Fibroblast of upper back skin (primary cell): ENCODE results near the gene ANKS1B.
A peak's percentile ranks its signal among the peaks of the same experiment; 100 is the strongest.

Experiments
- DNase-seq: peaks from one replicate; pipeline ENCODE4 v3.0.0-alpha.2; 2013

Gene ANKS1B

DNA sequence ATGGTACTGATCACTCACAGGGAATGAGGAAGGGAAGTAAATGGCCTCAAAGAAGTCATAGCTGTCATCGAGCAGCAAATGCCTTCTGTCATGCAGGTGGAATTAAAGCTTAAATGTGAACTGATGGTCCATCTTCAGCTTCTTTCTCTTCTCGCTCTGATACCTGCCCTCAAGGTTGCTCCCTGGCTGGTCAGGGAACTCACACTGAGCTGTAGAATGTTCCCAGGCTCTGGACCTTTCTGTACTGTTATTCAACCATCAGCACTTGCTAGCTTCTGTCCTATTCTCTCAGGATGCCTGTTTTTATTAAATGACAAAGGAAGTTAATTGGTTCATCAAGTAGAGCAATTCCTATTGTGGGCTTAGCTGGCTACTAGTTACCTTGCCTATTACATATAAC, 875.8 kb downstream of the ANKS1B start:
- no peak for DNase-seq

DNA sequence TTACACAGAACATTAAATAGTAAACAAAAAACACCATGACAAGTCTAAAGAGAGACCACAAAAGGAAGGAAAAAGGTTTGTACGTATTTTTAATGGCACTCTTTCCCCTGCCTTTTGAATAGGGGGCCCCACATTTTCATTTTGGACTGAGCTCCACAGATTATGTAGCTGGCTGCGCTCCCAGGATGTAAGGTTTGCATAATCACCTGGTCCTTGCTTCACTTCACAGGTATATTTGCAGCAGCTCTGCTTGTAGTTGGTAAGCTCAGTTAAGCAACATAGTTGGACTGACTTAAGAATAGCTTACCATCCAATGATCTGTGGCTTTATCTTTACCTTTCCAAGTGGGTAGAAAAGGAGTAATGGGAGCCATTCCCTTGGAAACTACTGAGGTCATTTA, 885.0 kb downstream of the ANKS1B start:
- no peak for DNase-seq

DNA sequence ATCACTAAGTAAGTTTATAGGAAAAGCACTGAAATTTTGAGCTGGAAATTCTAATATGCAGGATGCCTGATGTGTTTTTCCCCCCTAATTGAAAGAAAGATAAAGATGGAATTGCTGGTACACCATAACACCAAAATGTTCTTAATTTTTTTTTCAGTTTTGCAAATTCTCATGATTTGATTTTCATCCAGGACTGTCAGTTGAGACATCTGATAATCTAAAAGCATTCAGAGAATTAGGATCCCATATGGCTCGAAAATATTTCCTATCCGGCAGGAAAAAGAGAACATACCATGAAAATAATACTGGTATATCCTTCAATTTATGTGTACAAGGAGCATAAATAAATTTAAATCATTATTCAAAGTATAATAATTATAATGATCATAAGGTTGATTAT, 887.6 kb downstream of the ANKS1B start:
- no peak for DNase-seq

DNA sequence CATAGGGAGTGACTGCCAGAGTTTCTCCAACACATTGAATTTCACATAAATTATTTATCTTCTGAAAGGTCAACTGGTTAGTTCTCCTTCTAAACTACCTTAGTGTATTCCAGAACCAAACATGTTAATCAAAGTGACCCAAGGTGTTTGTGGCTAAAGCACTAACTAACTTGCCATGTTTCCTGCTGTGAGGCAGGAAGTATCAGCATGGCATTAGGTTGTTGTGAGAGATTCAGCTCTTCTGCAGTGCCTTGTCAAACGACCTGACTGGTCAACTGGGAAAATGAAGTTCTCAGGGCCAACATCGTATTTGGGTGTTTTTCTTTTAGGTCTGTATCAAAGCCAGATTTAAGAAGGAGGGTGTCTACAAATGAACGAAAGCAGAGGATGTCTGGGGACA, 891.6 kb downstream of the ANKS1B start:
- no peak for DNase-seq

DNA sequence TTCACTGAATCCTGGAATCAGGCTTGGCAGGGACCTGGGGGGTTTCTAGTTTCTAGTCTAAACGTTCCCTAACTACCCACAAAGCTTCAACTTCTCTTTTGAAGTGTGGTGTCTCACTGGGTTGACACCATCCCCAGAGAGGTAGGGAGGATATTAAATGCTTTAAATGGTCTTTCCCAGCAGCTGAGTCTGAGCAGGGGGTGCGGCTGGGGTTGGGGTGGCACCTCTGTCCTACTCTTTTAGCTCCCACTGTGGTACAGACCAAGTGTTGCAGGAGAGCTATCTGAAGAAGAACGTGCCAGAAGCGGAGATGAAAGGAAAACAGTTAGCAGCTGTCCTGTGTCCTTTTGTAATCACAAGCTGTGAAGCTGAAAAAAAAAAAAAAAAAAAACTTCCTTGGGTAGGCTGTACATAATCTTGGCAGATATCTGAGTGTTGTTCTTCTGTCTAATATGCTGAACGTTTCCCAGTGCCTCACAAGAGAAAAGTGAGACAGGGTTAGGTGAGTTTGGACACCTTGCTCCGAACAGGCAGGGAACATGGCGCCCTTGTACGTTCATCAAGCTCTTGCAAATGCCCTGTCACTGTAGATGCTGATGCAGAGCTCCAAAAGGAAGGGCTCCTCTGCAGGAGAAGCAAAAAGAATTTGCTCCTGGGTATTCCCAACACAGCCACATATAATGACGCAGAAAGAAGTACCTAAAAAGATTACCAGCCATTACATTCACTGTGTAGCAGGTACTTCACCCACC, 892.5 kb downstream of the ANKS1B start:
- no peak for DNase-seq

DNA sequence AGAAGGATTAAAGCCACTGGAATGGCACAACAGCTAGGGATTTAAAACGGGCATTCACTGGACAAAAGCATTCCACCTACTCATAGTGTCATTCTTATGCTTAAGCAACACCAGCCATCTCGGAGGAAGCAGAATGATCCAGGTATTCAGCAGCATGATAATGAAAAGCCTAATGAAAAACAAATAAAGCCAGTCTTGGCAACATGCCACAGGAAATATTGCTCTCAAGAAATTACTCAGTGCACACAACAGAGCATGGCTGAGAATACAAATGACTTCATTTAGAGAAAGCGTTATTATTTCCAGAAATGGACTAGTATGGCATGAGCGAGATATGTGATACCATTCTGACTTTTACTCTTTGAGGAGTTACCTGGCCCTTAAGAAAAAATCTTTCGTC, 897.5 kb downstream of the ANKS1B start:
- no peak for DNase-seq

DNA sequence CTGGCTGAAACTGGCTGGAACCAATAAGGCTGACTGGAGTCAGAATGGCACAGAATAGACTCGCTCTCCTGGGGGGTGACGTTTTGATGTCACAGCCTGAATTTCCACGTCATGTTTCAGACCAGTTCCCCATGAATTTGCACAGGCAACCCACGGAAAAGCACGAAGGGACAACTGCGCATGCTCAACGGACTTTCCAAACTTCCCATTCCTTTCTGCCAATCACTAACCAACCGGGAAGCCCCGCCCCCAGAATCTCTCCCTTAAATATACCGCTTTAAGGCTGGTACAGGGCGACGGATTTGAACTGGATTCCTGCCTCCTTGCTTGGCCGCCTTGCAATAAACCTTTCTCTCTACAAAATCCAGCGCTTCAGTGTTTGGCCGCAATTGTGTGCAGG, 904.9 kb downstream of the ANKS1B start:
- DNase-seq, result no peak

DNA sequence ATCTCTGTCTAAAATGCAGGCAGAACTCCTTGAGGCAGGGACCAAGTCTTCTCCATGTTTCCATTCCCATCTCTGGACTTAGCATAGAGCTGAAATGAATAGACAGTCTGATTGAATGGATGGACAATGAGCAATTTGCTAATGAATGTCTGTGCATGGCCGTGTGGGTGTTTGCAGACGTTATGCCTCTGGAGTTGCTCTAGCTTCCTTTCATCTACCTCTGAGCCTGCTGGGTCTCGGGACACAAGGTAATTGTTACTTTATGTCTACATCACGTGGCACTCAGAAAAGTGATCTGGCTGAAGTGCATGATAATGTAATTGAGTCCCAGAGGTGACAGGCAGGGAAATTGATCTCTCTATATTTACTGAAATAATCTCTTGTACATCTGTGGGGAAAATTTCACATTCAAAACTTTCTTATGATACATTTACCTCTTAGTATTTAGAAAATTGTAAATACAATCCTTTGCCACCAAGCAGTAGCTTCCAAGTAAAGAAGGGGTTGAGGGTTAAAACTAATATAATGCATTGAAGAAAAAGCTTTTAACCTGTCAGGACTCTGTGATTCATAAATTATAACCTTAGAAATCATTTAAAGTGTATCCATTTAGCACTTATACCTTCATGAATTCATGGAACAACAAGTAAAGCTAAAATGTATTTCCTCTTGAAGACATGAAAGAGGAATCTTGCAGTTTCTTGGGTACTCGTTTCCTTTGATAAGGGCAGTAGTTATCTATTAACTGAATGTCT, 915.6 kb downstream of the ANKS1B start:
- DNase-seq, result no peak

DNA sequence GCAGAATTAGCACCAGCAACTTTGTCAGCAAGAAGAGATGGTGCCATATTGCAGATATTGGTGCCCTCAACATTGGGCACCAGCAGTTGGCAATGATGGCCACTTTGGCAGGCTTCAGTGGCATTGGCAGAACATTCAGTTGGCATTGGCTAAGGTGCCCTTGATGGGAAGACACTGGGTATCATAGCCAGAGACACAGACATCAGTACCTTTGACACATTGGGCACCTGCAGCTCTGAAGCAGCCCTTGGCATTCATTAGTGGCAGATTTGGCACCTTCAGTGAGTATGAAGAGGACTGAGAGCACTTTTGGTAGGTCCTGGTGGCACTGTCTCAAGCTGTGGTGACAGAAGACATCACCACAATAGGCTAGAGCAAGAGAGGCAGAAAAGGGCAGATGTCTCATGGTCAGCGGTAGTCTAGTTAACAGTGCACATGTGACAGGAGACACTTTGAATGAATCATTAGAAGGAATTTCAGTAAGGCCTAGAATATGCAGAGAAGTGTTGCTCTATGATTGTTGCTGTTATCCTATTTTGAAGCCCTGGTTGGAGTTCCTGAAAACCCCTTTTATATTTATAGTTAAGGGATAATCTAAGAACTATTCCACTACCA, 917.5 kb downstream of the ANKS1B start:
- no peak for DNase-seq

DNA sequence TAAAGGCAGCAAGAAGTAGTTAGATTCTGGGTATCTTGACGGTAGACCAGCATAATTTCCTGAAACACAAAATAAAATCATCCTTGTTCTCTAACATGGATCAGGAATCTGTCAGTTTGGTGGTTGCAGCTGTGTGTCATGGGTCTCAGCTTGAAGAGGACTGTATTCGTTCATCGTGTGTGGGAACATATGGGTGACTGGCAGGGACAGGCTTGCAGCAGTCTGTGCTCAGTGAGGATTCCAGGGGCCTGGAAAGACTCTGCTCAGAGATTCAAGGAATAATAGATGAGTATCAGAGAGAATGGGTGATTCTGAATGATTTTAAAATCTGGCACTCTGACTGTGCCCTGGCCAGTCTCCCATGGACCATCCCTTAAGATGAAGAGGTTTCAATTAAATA, 918.0 kb downstream of the ANKS1B start:
- DNase-seq, result no peak

DNA sequence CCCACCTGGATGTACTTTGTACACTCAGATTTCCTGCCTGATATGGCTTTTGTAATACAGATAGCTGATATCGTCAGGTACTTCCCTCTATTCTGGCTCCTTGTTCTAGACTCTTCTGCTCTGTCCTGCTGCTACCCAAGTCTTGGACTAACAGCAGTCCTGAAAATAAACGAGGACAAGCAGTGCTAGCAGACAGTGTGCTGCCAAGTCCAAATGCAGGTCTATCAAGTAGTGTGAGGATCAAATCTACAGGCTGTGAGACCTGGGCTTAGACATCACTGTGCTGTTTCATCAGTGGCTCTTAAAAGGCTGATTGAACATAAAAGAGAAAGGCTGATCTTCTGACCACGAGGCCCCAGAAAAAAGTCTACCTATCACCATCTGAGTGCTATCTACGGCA, 921.6 kb downstream of the ANKS1B start:
- DNase-seq, result no peak

DNA sequence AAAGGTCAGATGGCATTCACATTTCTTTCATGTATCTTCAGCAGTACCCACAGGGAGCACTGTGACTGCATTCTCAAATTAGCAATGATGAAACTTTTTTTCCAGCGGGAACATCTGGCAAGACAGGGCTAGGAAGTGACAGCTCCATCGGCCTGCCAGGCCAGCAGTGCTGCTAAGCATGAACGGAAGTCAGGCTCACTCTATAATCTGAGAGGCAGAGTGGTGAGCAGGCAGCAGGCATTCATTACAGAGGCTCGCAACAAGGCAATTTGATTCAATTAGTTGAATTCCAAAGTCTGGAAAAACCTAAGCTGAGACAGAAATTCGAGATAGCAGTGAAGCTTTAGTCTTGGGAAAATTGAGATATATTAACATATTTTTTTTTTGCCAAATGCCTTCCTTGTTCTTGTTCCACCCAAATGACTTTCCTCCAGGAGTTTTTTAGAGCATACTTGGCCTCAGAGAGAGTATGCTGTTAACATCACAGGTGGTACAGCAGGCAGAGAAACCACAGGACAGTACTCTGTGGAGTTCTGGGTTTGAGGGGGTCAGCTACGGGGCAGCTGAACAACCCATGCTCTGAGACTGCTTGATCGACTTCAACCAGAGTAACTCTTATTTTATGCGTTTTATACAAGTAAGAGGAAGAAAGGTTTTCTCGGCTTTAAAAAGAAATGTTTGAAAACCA, 924.8 kb downstream of the ANKS1B start:
- peak; percentile 57 for DNase-seq

DNA sequence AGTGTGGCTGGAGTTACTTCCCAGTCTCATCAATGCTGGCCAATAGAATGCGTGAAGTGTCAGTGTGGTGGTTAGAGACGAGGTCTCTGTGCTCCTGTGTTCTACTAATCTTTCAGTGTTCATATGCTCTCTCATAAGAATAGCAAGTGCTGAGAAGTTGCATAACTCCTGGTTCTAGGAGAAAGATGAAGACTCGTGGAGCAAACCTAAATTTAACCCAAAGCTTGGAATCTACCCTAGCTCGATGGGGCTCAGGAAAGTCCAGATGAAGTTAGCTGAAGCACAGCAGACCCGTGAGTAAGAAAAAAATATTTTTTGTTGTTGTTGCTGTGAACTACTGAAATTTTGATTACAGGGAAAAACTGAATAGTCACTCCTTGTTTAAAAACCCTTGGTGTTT, 927.1 kb downstream of the ANKS1B start:
- DNase-seq, result no peak

DNA sequence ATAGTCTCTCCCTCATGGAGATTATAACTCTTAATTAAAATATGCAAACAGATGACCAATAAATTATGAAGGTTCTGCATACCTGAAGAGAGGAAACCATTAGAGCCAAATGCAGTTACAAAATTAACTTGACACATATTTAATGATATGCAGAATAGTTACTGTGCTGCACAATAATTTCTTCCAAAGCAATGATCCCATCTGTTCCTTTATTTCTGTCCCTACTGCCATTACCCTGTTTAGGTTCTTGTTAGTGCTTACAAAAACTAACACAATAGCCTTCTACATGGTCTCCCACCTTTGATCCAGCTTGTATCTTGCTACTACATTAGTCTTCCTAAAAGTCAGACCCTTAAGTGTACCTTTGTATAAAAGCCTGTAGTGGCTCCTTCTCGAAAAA, 928.5 kb downstream of the ANKS1B start:
- DNase-seq, result no peak

DNA sequence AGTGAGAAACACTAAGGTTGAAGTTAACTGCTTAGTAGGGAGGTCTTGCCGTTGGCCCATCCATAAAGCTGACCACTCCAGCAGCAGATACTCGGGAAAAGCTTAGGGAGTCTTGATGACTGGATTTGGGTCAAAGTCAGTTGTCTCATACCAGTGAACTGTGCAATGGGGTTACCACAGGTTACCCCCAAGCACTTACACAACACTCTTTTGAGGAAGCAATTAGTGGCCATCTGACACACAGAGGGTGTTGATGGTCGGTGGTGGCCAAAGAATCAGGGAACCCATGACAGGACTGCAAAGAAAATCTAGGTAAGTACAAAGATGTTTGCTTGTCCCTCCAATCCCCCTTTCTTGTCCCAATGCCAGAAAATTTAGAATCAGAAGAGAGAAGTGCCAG, 929.4 kb downstream of the ANKS1B start:
- DNase-seq, result no peak

DNA sequence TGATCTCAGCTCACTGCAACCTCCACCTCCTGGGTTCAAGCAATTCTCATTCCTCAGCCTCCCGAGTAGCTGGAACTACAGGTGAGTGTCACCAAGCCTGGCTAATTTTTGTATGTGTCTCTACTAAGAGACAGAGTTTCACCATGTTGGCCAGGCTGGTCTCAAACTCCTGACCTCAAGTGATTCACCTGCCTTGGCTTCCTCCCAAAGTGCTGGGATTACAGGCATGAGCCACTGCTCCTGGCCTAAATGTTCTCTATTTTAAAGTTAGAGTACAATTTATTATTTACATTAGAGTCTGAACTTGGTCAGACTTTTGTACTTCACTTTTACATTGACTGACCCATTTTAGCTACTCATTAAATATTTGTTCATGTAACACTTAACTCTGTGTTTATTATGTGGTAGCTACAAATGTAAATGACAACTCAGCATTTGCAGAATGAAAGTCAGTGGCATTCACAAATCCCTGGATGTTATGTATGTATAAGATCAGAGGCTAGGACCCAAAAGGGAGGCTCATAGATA, 930.1 kb downstream of the ANKS1B start:
- DNase-seq, result no peak

DNA sequence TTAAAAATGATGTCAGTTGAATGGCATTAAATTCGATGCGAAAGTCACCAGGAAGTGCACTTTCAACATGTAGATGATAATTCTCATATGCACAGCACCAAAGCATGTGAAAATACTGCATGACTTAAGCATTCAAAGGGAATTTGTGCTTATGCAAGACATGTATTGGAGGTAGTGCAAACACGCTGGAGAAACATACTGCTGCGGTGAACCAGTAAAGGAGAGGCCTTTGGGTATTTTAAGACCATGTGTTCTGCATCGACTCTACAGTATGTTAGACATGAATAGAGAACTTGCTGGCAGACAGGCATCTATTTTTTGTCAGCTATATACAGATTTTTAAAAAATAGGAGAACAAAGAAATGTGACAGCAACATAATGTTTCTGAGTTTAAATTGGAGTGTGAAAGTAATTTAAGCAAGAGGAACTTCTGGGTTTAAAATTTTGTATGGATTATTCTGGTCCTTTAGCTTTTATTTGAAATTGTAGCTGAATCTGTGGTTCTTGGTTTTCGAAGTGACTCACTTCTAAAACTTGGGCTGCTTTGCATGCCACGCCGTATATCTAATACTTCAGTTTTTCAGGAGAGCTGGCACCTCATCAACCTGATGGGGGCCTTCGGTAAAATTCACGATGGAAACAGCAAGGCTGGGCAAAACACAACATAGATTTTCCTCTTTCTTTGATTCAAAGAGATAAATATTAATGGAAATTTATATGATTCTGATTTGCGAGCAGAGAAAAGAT, 930.9 kb downstream of the ANKS1B start:
- DNase-seq, result peak; percentile 60

DNA sequence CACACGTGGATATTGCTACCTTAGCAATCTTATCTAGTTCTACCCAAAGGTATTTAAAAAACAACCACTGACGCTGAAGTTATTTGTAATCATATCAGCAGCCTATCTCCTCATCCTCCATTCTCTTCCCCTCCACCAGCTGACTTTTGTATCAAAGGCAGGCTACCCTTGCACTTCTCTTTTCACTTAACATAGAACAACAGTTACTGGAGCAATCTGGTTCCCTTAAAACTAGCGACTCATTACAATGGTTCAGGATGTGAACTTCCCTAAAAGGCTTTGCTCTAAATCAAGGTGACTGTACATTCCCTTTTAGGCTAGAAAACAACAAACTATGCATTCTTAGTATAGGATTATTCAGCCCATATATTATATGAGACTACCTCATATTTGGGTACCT, 935.0 kb downstream of the ANKS1B start:
- no peak for DNase-seq

DNA sequence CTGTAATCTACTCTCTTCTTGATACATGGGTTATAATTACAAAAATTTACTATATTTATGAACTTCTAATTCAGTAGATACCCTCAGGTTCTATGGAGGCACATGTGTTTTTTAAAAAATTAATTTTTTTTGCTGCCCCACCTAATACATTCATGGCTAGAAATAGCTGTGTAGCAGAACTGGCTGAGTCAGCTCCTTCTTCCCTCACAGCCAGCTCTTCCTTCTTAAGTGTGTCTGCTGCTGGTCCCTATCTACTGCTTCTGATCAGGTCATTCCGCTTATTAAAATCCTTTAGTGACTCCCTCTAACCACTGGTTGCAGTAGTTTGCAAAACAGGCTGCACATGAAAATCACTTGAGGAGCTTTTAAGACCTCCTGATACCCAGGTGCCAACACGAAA, 939.6 kb downstream of the ANKS1B start:
- no peak for DNase-seq

DNA sequence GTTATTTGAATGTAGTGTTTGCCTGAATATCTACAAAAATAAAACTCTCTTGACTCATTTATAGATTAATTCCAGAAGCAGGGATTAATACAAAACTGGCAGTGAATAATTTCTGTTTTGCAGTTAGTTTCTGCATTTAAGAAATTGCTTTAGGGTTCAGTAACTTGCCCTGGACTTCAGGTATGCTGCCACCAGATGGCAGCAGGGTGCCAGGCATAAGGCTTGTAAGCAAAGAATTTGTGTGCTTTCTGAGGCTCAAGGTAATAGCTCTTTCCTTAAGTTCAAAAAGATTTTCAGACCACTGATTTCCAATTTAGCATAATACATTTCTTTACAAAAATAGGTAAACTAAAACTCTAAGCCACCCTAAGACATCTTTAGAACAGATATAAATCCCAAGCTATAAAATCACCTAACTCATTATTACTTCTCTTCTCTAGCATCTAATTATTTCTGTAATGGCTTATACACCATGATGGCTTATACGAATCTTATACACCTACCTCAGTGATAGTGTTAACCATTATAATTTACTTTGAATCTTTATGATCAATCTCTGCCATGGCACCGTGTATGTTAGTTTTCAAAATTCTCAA, 941.3 kb downstream of the ANKS1B start:
- DNase-seq, result peak; percentile 54

DNA sequence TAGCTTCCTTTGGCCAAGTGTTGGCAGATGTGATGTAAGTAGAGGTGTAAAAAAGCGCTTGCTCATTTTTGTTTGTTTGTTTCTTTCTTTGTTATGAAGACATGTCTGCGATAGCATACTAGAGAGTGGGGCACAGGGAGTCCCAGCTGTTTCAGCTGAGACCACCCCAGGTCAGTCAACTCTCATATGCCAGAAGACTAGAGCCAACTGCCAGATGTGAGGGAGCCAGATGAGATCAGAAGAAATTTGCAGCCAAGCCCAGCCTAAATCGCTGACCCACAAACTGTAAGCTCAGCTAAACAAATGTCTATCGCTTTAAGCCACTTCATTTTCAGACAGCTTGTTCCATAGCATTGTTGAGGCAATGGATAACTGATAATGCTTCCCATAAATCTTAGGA, 942.5 kb downstream of the ANKS1B start:
- DNase-seq, result no peak
